GM19351 (cell line): ENCODE measurements around the gene DNAJC1.

Experiments used
- ATAC-seq: cut with Tn5 transposase; IDR thresholded peaks from one replicate; pipeline ENCODE4 v1.9.1; 2021; ENCODE audit warnings: mild to moderate bottlenecking, moderate library complexity; ENCODE audit not compliant: unreplicated experiment

The DNAJC1 gene

GRCh38 chr10:22006379-22006884 is 2.9 kb upstream of the DNAJC1 start:
- ATAC-seq: no peak

- no peak for ATAC-seq
Observed at GRCh38 chr10:22005763-22006162, 2.2 kb upstream of the DNAJC1 start.

- peak; percentile 3 for ATAC-seq
Observed at GRCh38 chr10:22003964-22004281, 393 bp upstream of the DNAJC1 start.

- peak; percentile 13 for ATAC-seq
Observed at GRCh38 chr10:22002591-22003176, 846 bp downstream of the DNAJC1 start.

- ATAC-seq: no peak
Observed at GRCh38 chr10:21995557-21995956, 8.0 kb downstream of the DNAJC1 start.

GRCh38 chr10:21993360-21994001 is 10.0 kb downstream of the DNAJC1 start:
- ATAC-seq: no peak

- no peak for ATAC-seq
Observed at GRCh38 chr10:21991785-21992184, 11.7 kb downstream of the DNAJC1 start.

GRCh38 chr10:21990449-21990848 is 13.1 kb downstream of the DNAJC1 start:
- no peak for ATAC-seq

- ATAC-seq: peak; percentile 95
Observed at GRCh38 chr10:21989453-21990154, 13.9 kb downstream of the DNAJC1 start.

- no peak for ATAC-seq
Observed at GRCh38 chr10:21985541-21985940, 18.0 kb downstream of the DNAJC1 start.

GRCh38 chr10:21981118-21981517 is 22.4 kb downstream of the DNAJC1 start:
- no peak for ATAC-seq

GRCh38 chr10:21980691-21981090 is 22.8 kb downstream of the DNAJC1 start:
- ATAC-seq: no peak

GRCh38 chr10:21978191-21978862 is 25.2 kb downstream of the DNAJC1 start:
- no peak for ATAC-seq

GRCh38 chr10:21976739-21977138 is 26.8 kb downstream of the DNAJC1 start:
- ATAC-seq: no peak

GRCh38 chr10:21976280-21976679 is 27.2 kb downstream of the DNAJC1 start:
- no peak for ATAC-seq

GRCh38 chr10:21975378-21975990 is 28.0 kb downstream of the DNAJC1 start:
- ATAC-seq: no peak

GRCh38 chr10:21972584-21972983 is 30.9 kb downstream of the DNAJC1 start:
- no peak for ATAC-seq

- no peak for ATAC-seq
Observed at GRCh38 chr10:21969326-21970287, 33.9 kb downstream of the DNAJC1 start.

GRCh38 chr10:21964983-21965665 is 38.4 kb downstream of the DNAJC1 start:
- ATAC-seq: no peak
